CD4-positive, alpha-beta T cell treated with Interleukin-1 beta for 1 hour (primary cell): ENCODE data around the gene MIB1.

ENCODE experiments used
- DNase-seq, 2 donors: peaks; one replicate each; pipeline ENCODE4 v3.0.0-alpha.2; 2020 to 2022

MIB1 gene

GRCh38 chr18:21820811-21821143 lies 80.2 kb downstream of the MIB1 start:
- DNase-seq, result no peak

- DNase-seq, result no peak
Observed at GRCh38 chr18:21823848-21824247, 83.3 kb downstream of the MIB1 start.

GRCh38 chr18:21826196-21826595 lies 85.6 kb downstream of the MIB1 start:
- no peak for DNase-seq

- DNase-seq, result no peak
Observed at GRCh38 chr18:21826641-21827302, 86.2 kb downstream of the MIB1 start.

DNA sequence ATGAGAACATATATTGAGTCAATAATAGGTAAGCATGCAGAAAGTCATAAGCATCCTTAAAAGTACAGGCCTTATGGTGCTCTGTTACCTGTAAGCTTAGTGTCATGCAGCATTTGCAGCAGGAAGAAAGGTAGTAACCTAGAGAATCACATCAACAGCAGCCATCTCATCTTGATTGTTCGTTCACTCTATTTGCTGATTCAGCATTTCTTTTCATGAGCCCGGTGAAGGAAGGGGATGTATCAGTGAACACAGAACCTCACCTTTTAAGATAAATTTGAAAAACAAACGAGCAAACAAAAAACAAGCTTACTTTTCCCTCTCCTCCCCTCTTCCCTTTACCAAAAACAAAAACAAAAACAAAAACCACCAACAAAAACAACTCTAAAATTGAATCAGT lies 89.9 kb downstream of the MIB1 start:
- DNase-seq, result no peak

GRCh38 chr18:21831413-21831831 lies 90.8 kb downstream of the MIB1 start:
- no peak for DNase-seq

- no peak for DNase-seq
Observed at GRCh38 chr18:21833604-21834298, 93.2 kb downstream of the MIB1 start.

DNA sequence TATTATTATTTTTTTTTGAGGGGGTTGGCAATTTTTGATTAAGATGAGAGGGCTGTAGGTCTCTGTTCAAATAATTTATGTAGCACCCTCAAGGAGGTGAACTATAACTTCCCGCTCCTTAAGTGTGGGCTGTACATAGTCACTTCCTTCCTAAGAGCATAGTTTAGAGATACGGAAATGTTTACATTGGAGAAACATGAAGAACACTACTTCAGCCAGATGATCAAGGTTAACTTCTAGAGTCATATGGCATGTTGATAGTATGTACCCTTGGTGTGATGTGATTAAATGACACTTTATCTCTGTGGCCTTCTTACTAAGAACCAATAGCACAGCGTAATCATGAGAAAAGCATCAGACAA lies 93.7 kb downstream of the MIB1 start:
- DNase-seq, result no peak

DNA sequence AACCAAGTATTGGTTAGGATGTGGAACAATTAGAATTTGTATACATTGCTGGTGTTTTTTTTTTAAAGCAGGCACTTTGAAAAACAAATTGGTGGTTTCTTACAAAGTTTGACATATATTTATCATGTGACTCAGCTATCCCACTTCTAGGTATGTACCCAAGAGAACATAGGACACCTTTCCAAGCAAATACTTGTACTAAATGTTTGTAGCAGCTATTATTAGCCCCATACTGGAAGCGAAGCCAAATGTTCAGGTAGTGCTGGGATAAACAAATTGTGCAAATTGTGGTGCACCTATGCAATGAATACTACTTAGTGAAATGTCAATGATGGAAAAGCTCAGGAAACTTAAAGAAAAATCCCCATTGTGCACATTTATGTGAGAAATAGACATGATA lies 101.0 kb downstream of the MIB1 start:
- DNase-seq, result no peak

DNA sequence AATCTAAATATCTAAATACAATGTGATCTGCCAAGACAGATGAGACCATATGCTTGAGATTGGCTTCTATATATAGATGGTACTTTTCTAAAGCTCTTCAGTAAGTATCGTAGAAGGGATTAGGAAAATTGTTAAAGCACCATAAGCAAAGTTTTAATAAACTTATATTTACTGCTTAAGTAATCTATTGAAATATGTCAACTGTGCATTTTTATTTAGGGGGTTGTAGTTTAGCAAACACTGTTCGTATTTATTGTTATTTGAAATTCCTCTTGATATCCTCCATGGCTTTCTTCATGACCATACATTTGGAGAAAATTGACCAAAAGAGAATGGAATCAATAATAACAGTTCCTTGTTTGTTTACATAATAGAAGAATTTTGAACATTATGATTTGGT lies 102.7 kb downstream of the MIB1 start:
- DNase-seq, result no peak

GRCh38 chr18:21851327-21851961 lies 110.9 kb downstream of the MIB1 start:
- DNase-seq, result peak in 1 of 2 donors; percentile 3

DNA sequence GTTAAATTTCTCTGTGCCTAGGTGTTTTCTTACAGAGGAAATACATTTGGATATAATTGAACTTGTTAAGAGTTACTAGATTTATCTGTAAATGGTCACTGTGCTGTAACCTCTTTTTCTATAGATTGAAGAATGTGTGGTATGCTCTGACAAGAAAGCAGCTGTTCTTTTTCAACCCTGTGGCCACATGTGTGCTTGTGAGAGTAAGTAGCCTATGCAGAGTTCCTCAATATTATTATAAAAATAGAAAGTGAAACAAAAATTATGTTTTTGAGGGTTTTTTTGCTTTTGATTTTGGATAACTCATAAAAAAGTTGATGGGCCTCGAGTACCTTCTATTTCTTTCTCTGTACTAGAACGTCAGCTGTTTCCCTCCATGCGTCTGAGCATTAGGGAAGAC lies 112.4 kb downstream of the MIB1 start:
- DNase-seq, result no peak

GRCh38 chr18:21853775-21854552 lies 113.4 kb downstream of the MIB1 start:
- no peak for DNase-seq

DNA sequence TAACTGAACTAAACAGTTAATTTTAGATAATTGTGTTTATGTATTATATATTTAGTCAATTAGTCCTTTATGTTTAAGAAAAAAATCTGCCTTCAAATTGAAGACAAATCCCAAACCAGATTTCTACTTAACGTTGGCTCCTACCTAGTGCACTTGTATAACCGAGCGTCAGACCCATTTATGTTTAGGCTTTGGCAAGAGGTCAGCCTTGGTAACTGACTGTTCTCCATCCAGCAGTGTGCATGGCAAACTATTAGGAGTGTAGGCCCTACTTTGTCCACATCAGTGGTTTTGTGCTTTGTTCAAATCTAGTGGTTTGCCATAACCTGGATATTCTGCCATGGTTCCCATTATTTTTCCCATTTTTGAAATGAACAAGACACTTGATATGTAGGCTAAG lies 114.8 kb downstream of the MIB1 start:
- DNase-seq, result no peak

GRCh38 chr18:21857871-21858270 lies 117.3 kb downstream of the MIB1 start:
- no peak for DNase-seq

DNA sequence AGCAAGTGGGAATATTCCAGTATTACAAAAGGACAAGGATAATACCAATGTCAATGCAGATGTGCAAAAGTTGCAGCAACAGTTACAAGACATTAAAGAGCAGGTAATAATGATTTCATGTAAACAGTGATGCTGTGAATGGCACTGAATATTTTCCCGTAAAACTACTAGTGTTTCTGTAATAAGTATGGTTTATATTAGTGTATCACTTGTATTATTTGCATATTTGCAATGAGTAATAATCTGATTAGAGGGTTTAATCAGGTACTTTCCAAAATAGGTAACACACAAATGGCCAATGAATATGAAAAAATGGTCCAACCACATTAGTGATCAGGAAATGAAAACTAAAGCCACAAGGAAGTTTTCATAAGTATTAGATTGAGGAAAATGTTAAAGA lies 118.0 kb downstream of the MIB1 start:
- no peak for DNase-seq

GRCh38 chr18:21864386-21864785 lies 123.8 kb downstream of the MIB1 start:
- no peak for DNase-seq

GRCh38 chr18:21865043-21865442 lies 124.5 kb downstream of the MIB1 start:
- no peak for DNase-seq

DNA sequence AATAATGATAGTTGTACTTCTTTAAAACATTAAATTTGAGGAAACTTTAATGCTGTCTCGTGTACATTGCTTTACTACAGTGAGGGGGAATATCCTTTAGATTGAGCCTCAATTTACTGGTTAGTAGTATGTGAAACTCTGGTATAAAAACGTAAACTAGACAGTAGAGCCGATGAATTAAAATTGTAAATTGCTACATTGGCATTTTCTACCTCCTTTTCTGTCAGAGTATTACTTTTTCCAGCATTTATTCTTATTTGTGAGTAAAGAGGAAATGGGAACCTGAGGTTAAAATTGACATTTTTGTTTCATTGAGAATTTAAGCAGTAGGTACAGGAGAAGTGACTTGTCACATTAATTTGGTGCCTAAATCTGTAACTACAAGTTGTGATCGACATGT lies 128.2 kb downstream of the MIB1 start:
- DNase-seq, result no peak

GRCh38 chr18:21889570-21889969 lies 149.0 kb downstream of the MIB1 start:
- DNase-seq, result no peak

- no peak for DNase-seq
Observed at GRCh38 chr18:21894619-21895367, 154.2 kb downstream of the MIB1 start.

GRCh38 chr18:21896732-21897336 lies 156.2 kb downstream of the MIB1 start:
- DNase-seq, result no peak

DNA sequence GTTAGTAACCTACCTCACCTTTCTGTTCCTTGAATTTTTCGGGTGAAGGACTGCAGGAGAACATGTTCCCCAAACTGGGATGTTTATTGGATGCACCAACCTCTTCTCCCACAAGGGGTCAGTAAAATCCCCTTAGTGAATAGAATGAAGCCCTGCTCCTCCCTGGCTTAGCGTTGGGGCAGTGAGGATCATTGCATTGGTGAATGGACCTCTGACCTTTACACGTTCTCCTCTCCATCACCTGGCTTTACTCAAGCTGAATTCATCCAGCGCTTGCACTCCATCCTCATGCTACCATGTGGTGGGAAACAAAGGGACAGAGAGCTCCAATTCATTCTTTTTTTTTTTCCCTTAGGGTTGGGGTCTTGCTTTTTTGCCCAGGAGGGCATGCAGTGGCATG lies 157.2 kb downstream of the MIB1 start:
- DNase-seq, result peak in 1 of 2 donors; percentile 18
